T-cell (primary cell): ENCODE measurements around the gene TCN1. TPM values are rescaled to one million over a fixed set of nuclear protein-coding genes. Genes with fewer than 3 reads are reported as not detected.
"Not testable (repeated sequence)": the region's sequence is repeated elsewhere in the genome, so short reads cannot be mapped to it uniquely, and the experiment has no call there.

ENCODE experiments used
- ATAC-seq, 4 experiments: fragments of 200-7000 bp in 3 of 4; fragments of 150-1000 bp in 1 of 4; cut with Tn5 transposase; replicated peaks in 1 of 4; 1 replicate in 3 of 4; 2 replicates in 1 of 4; pipeline ENCODE4 v1.10.0; 2021; ENCODE audit warnings: moderate library complexity in 3 of 4, mild to moderate bottlenecking in 2 of 4, moderate number of reproducible peaks in 1 of 4
- CTCF ChIA-PET, 2 donors: fragments of 300-600 bp; sonication (Branson Sonifier 250); formaldehyde crosslinking; loops; one replicate each; lab custom pipeline; 2022; ENCODE audit warnings: antibody characterized with exemption in 2 of 2; lab: Charles Lee
- POLR2A ChIA-PET, 2 donors: fragments of 300-600 bp; sonication (Branson Sonifier 250); formaldehyde crosslinking; loops; one replicate each; lab custom pipeline; 2022; ENCODE audit warnings: antibody characterized with exemption in 2 of 2; lab: Charles Lee
- DNase-seq, 35 experiments: peaks; one replicate each; pipeline versions ENCODE4 v3.0.0 to v3.0.0-alpha.2; 2013 to 2023
- H3K27ac ChIP-seq: one replicate; pipeline ENCODE4 v1.5.1; 2013; ENCODE audit warnings: low read length
- H3K27me3 ChIP-seq, 2 experiments: replicated peaks in 1 of 2; 1 replicate in 1 of 2; 2 replicates in 1 of 2; pipeline versions ENCODE4 v1.6.1 to v1.7.0; 2013; ENCODE audit warnings: low read length in 1 of 2, mixed read lengths in 1 of 2; ENCODE audit not compliant: control insufficient read depth in 2 of 2, insufficient read depth in 2 of 2; ENCODE audit errors: extremely low read depth in 1 of 2
- H3K36me3 ChIP-seq, 2 donors: 1 replicate in 1 of 2; 2 replicates in 1 of 2; pipeline versions ENCODE4 v1.6.1 to v1.7.0; 2013; ENCODE audit warnings: low read length in 1 of 2; ENCODE audit not compliant: control insufficient read depth in 2 of 2, insufficient read depth in 1 of 2; ENCODE audit errors: extremely low read depth in 1 of 2
- H3K4me1 ChIP-seq, 2 experiments: 1 replicate in 1 of 2; 2 replicates in 1 of 2; pipeline versions ENCODE4 v1.6.1 to v1.7.0; 2013; ENCODE audit warnings: low read length in 2 of 2, mixed read lengths in 1 of 2; ENCODE audit not compliant: insufficient read depth in 2 of 2, control insufficient read depth in 1 of 2; ENCODE audit errors: extremely low read depth in 1 of 2
- H3K4me3 ChIP-seq, 2 donors: 1 replicate in 1 of 2; 2 replicates in 1 of 2; pipeline versions ENCODE4 v1.5.1 to v1.7.0; 2013; ENCODE audit warnings: mild to moderate bottlenecking in 2 of 2, low read length in 1 of 2, moderate library complexity in 1 of 2; ENCODE audit not compliant: control insufficient read depth in 1 of 2; ENCODE audit errors: extremely low read depth in 1 of 2
- H3K9me3 ChIP-seq: 2 replicates; pipeline ENCODE4 v1.7.0; 2013
- H3K27ac Mint-ChIP-seq, 2 donors: one replicate each; pipeline ENCODE4 v1.8.0; 2020 to 2021; ENCODE audit warnings: mild to moderate bottlenecking in 2 of 2, mixed read lengths in 2 of 2
- H3K27me3 Mint-ChIP-seq, 2 donors: one replicate each; pipeline ENCODE4 v1.8.0; 2021 to 2022; ENCODE audit warnings: mixed read lengths in 2 of 2
- H3K36me3 Mint-ChIP-seq: one replicate; pipeline ENCODE4 v1.8.0; 2021; ENCODE audit warnings: mixed read lengths
- H3K4me1 Mint-ChIP-seq, 3 donors: one replicate each; pipeline ENCODE4 v1.8.0; 2020 to 2022; ENCODE audit warnings: mixed read lengths in 3 of 3, mild to moderate bottlenecking in 1 of 3
- H3K4me3 Mint-ChIP-seq, 3 donors: one replicate each; pipeline ENCODE4 v1.8.0; 2020 to 2022; ENCODE audit warnings: mild to moderate bottlenecking in 3 of 3, mixed read lengths in 3 of 3, moderate library complexity in 3 of 3
- H3K9me3 Mint-ChIP-seq, 3 donors: one replicate each; pipeline ENCODE4 v1.8.0; 2020 to 2022; ENCODE audit warnings: mixed read lengths in 3 of 3
- WGBS: methylation state at CpG from one replicate; pipeline ENCODE4 v1.1.5; 2013; ENCODE audit warnings: missing lambda C conversion rate; ENCODE audit not compliant: insufficient coverage; 5-methylcytosine and 5-hydroxymethylcytosine counted together
- total RNA-seq, 35 experiments: library from RNA in 6 of 35; stranded (reverse) in 6 of 35; fragments of 120-200 nt in 1 of 35; gene quantifications; one replicate each; pipeline versions ENCODE4 v1.2.1 to v1.2.4 and lab custom pipeline; 2013 to 2026

The TCN1 gene
- total RNA-seq: not detected
- total RNA-seq (2013): 0.44 TPM
- total RNA-seq (lab: John Stamatoyannopoulos, UW): 0 to 0.45 (median 0.09) reads per million in 29 experiments

- H3K9me3 ChIP-seq: no peaks in the 10 kb centered on the region
- no peak for ATAC-seq
- DNase-seq: no peak
- no peak within 1 kb of the TSS for H3K27ac Mint-ChIP-seq
- peaks cover 0 to 3% of the 10 kb centered on the region in 2 experiments for H3K27me3 ChIP-seq
- H3K27ac ChIP-seq: no peak within 1 kb of the TSS
- peaks cover 11 to 12% of the 10 kb centered on the region in 2 donors for H3K27me3 Mint-ChIP-seq
- no peaks in the 10 kb centered on the region for H3K36me3 Mint-ChIP-seq
- H3K4me3 Mint-ChIP-seq: no peak within 1 kb of the TSS
- H3K9me3 Mint-ChIP-seq: peaks cover 0 to 16% (median 5%) of the 10 kb centered on the region in 3 donors
- ChIA-PET POLR2A (no interaction called here), CTCF (no interaction called here)
- no peaks in the 10 kb centered on the region for H3K4me1 ChIP-seq
- H3K4me3 ChIP-seq: no peak within 1 kb of the TSS
- no CpG with 5 or more reads among the region's 3 CpGs for WGBS
- no peaks in the 10 kb centered on the region for H3K36me3 ChIP-seq
- H3K4me1 Mint-ChIP-seq: no peaks in the 10 kb centered on the region
Measured at GRCh38 chr11:59866397-59866796, at the start of gene TCN1. TSS of gene TCN1 (minus strand) at chr11:59866487. CDS start at chr11:59866470, 17 bp downstream.

- H3K27me3 Mint-ChIP-seq, H3K27ac Mint-ChIP-seq, ATAC-seq, H3K4me1 Mint-ChIP-seq, CTCF ChIA-PET, H3K9me3 ChIP-seq, H3K36me3 Mint-ChIP-seq, DNase-seq, H3K4me1 ChIP-seq, H3K27me3 ChIP-seq, H3K4me3 ChIP-seq, H3K36me3 ChIP-seq, H3K27ac ChIP-seq, H3K4me3 Mint-ChIP-seq, POLR2A ChIA-PET: not testable (repeated sequence)
- WGBS: no CpG with 5 or more reads among the region's 2 CpGs
- H3K9me3 Mint-ChIP-seq: peaks cover 0 to 10% (median 3%) of the 10 kb centered on the region in 3 donors
Measured at GRCh38 chr11:59903569-59903968, 37.3 kb upstream of the TCN1 start.

- H3K4me1 ChIP-seq: no peaks in the 10 kb centered on the region
- no peaks in the 10 kb centered on the region for H3K9me3 ChIP-seq
- Mint-ChIP-seq H3K36me3 (no peaks in the 10 kb centered on the region), H3K9me3 (peaks cover 0 to 4% (median 0%) of the 10 kb centered on the region in 3 donors), H3K27ac (no peak overlapping the region), H3K4me3 (no peak overlapping the region), H3K27me3 (peaks cover 1 to 3% of the 10 kb centered on the region in 2 donors), H3K4me1 (no peaks in the 10 kb centered on the region)
- no CpG with 5 or more reads among the region's 1 CpG for WGBS
- H3K27me3 ChIP-seq: no peaks in the 10 kb centered on the region
- H3K36me3 ChIP-seq: no peaks in the 10 kb centered on the region
- CTCF ChIA-PET: no interaction called here
- DNase-seq (no peak), ATAC-seq (no peak)
- POLR2A ChIA-PET: no interaction called here
- H3K4me3 ChIP-seq: no peak overlapping the region
- H3K27ac ChIP-seq: no peak overlapping the region
Measured at GRCh38 chr11:59901306-59901705, 35.0 kb upstream of the TCN1 start.

- no peaks in the 10 kb centered on the region for H3K36me3 Mint-ChIP-seq
- Histone ChIP-seq H3K27me3 (no peaks in the 10 kb centered on the region), H3K9me3 (no peaks in the 10 kb centered on the region), H3K4me3 (no peak overlapping the region), H3K27ac (no peak overlapping the region), H3K4me1 (no peaks in the 10 kb centered on the region), H3K36me3 (no peaks in the 10 kb centered on the region)
- ChIA-PET CTCF (no interaction called here), POLR2A (interaction anchor here in 1 of 2 donors (0.6 kb wide), 1 partner anchor 137 kb away, joined by 3 read pairs; no protein-coding TSS in a partner anchor)
- no peak overlapping the region for H3K27ac Mint-ChIP-seq
- no CpG with 5 or more reads among the region's 6 CpGs for WGBS
- H3K27me3 Mint-ChIP-seq: peaks cover 1 to 4% of the 10 kb centered on the region in 2 donors
- no peak for DNase-seq
- H3K4me3 Mint-ChIP-seq: no peak overlapping the region
- no peaks in the 10 kb centered on the region for H3K9me3 Mint-ChIP-seq
- no peak for ATAC-seq
- no peaks in the 10 kb centered on the region for H3K4me1 Mint-ChIP-seq
Measured at GRCh38 chr11:59900366-59901126, 34.3 kb upstream of the TCN1 start.

- H3K4me3 Mint-ChIP-seq: no peak overlapping the region
- no peaks in the 10 kb centered on the region for H3K4me1 Mint-ChIP-seq
- Histone ChIP-seq H3K9me3 (no peaks in the 10 kb centered on the region), H3K36me3 (no peaks in the 10 kb centered on the region), H3K27ac (no peak overlapping the region), H3K4me3 (no peak overlapping the region), H3K4me1 (no peaks in the 10 kb centered on the region), H3K27me3 (no peaks in the 10 kb centered on the region)
- DNase-seq (no peak), ATAC-seq (no peak)
- no peaks in the 10 kb centered on the region for H3K9me3 Mint-ChIP-seq
- WGBS: 88% methylated on average over 7 of the region's 11 CpGs
- peaks cover 5 to 8% of the 10 kb centered on the region in 2 donors for H3K27me3 Mint-ChIP-seq
- POLR2A ChIA-PET: no interaction called here
- H3K36me3 Mint-ChIP-seq: no peaks in the 10 kb centered on the region
- H3K27ac Mint-ChIP-seq: no peak overlapping the region
- CTCF ChIA-PET: no interaction called here
Measured at GRCh38 chr11:59899532-59899931, 33.2 kb upstream of the TCN1 start.

- ATAC-seq (no peak), DNase-seq (no peak)
- ChIA-PET POLR2A (no interaction called here), CTCF (no interaction called here)
- H3K4me3 Mint-ChIP-seq: no peak overlapping the region
- peaks cover 9 to 15% of the 10 kb centered on the region in 2 donors for H3K27me3 Mint-ChIP-seq
- H3K4me1 ChIP-seq: no peaks in the 10 kb centered on the region
- no peaks in the 10 kb centered on the region for H3K9me3 Mint-ChIP-seq
- H3K4me1 Mint-ChIP-seq: no peaks in the 10 kb centered on the region
- no peak overlapping the region for H3K4me3 ChIP-seq
- no peak overlapping the region for H3K27ac ChIP-seq
- H3K36me3 ChIP-seq: no peaks in the 10 kb centered on the region
- no peaks in the 10 kb centered on the region for H3K36me3 Mint-ChIP-seq
- WGBS: 92% methylated on average over 6 of the region's 7 CpGs
- H3K27me3 ChIP-seq: no peaks in the 10 kb centered on the region
- no peaks in the 10 kb centered on the region for H3K9me3 ChIP-seq
- H3K27ac Mint-ChIP-seq: no peak overlapping the region
Measured at GRCh38 chr11:59898650-59899049, 32.4 kb upstream of the TCN1 start.
